ENCODE data around the gene ACTN2.

The ACTN2 gene

GRCh38 chr1:236754525-236755210 is 68.4 kb downstream of the ACTN2 start:
- no peaks in the 10 kb centered on the region for H3K4me1 ChIP-seq
- H3K4me3 ChIP-seq = no peak overlapping the region
- H3K9me3 ChIP-seq = no peaks in the 10 kb centered on the region
- DNase-seq (ENCODE audit: low spot score in 2 of 2) = no peak
- in situ Hi-C loops (cut with MboI; ENCODE audit: low sequenced_read_pairs) = loop anchor here (25.0 kb wide), 1 partner anchor 633 kb away; no protein-coding TSS in a partner anchor
- H3K36me3 ChIP-seq (replicated peaks) = no peaks in the 10 kb centered on the region; the same call in 1 of the 2 replicates
- H3K27me3 ChIP-seq (ENCODE audit: low read depth) = no peaks in the 10 kb centered on the region

GRCh38 chr1:236757640-236758039 is 71.3 kb downstream of the ACTN2 start:
- DNase-seq (ENCODE audit: low spot score in 2 of 2) = no peak
- Histone ChIP-seq H3K27me3 (ENCODE audit: low read depth) (no peaks in the 10 kb centered on the region), H3K36me3 (replicated peaks) (no peaks in the 10 kb centered on the region; the same call in 1 of the 2 replicates), H3K4me1 (no peaks in the 10 kb centered on the region), H3K9me3 (no peaks in the 10 kb centered on the region), H3K4me3 (no peak overlapping the region)
- in situ Hi-C loops (cut with MboI; ENCODE audit: low sequenced_read_pairs) = loop anchor here (25.0 kb wide), 1 partner anchor 630 kb away; no protein-coding TSS in a partner anchor

GRCh38 chr1:236759252-236759859 is 73.1 kb downstream of the ACTN2 start:
- in situ Hi-C loops (cut with MboI; ENCODE audit: low sequenced_read_pairs) = loop anchor here (25.0 kb wide), 1 partner anchor 628 kb away; no protein-coding TSS in a partner anchor
- H3K36me3 ChIP-seq (replicated peaks) = no peaks in the 10 kb centered on the region; the same call in 1 of the 2 replicates
- DNase-seq (ENCODE audit: low spot score in 2 of 2) = peak; percentile 32 to 43
- H3K27me3 ChIP-seq (ENCODE audit: low read depth) = no peaks in the 10 kb centered on the region
- H3K4me3 ChIP-seq = no peak overlapping the region
- no peaks in the 10 kb centered on the region for H3K9me3 ChIP-seq
- H3K4me1 ChIP-seq = no peaks in the 10 kb centered on the region

- Histone ChIP-seq H3K4me1 (no peaks in the 10 kb centered on the region), H3K9me3 (no peaks in the 10 kb centered on the region), H3K27me3 (ENCODE audit: low read depth) (no peaks in the 10 kb centered on the region), H3K4me3 (no peak overlapping the region), H3K36me3 (replicated peaks) (no peaks in the 10 kb centered on the region; the same call in 1 of the 2 replicates)
- in situ Hi-C loops (cut with MboI; ENCODE audit: low sequenced_read_pairs) = loop anchor here (25.0 kb wide), 1 partner anchor 627 kb away; no protein-coding TSS in a partner anchor
- no peak for DNase-seq (ENCODE audit: low spot score in 2 of 2)
Measured at GRCh38 chr1:236760480-236760879, 74.2 kb downstream of the ACTN2 start.

GRCh38 chr1:236760986-236761385 is 74.7 kb downstream of the ACTN2 start:
- H3K9me3 ChIP-seq = no peaks in the 10 kb centered on the region
- no peak for DNase-seq (ENCODE audit: low spot score in 2 of 2)
- no peak overlapping the region for H3K4me3 ChIP-seq
- H3K4me1 ChIP-seq = no peaks in the 10 kb centered on the region
- H3K36me3 ChIP-seq (replicated peaks) = no peaks in the 10 kb centered on the region; the same call in 1 of the 2 replicates
- in situ Hi-C loops (cut with MboI; ENCODE audit: low sequenced_read_pairs) = loop anchor here (25.0 kb wide), 1 partner anchor 626 kb away; no protein-coding TSS in a partner anchor
- no peaks in the 10 kb centered on the region for H3K27me3 ChIP-seq (ENCODE audit: low read depth)

- Histone ChIP-seq H3K9me3 (no peaks in the 10 kb centered on the region), H3K4me1 (no peaks in the 10 kb centered on the region), H3K27me3 (ENCODE audit: low read depth) (no peaks in the 10 kb centered on the region), H3K36me3 (replicated peaks) (no peaks in the 10 kb centered on the region; the same call in 1 of the 2 replicates), H3K4me3 (no peak overlapping the region)
- in situ Hi-C loops (cut with MboI; ENCODE audit: low sequenced_read_pairs) = loop anchor here (25.0 kb wide), 1 partner anchor 626 kb away; no protein-coding TSS in a partner anchor
- no peak for DNase-seq (ENCODE audit: low spot score in 2 of 2)
Measured at GRCh38 chr1:236761397-236762132, 75.3 kb downstream of the ACTN2 start.

- in situ Hi-C loops (cut with MboI; ENCODE audit: low sequenced_read_pairs) = loop anchor here (25.0 kb wide), 1 partner anchor 625 kb away; no protein-coding TSS in a partner anchor
- H3K27me3 ChIP-seq (ENCODE audit: low read depth) = no peaks in the 10 kb centered on the region
Measured at GRCh38 chr1:236762410-236762809, 76.1 kb downstream of the ACTN2 start.

GRCh38 chr1:236765831-236766230 is 79.5 kb downstream of the ACTN2 start:
- no peak overlapping the region for H3K4me3 ChIP-seq
- no peaks in the 10 kb centered on the region for H3K4me1 ChIP-seq
- in situ Hi-C loops (cut with MboI; ENCODE audit: low sequenced_read_pairs) = loop anchor here (25.0 kb wide), 1 partner anchor 621 kb away; no protein-coding TSS in a partner anchor
- no peak for DNase-seq (ENCODE audit: low spot score in 2 of 2)
- no peaks in the 10 kb centered on the region for H3K9me3 ChIP-seq
- no peaks in the 10 kb centered on the region for H3K27me3 ChIP-seq (ENCODE audit: low read depth)
- no peaks in the 10 kb centered on the region for H3K36me3 ChIP-seq (replicated peaks)

More at GRCh38 chr1:236762410-236762809, 76.1 kb downstream of the ACTN2 start:
- no peak overlapping the region for H3K4me3 ChIP-seq
- DNase-seq (ENCODE audit: low spot score in 2 of 2) = no peak
- no peaks in the 10 kb centered on the region for H3K4me1 ChIP-seq
- no peaks in the 10 kb centered on the region for H3K9me3 ChIP-seq
- no peaks in the 10 kb centered on the region; the same call in 1 of the 2 replicates for H3K36me3 ChIP-seq (replicated peaks)

GRCh38 chr1:236766506-236766905 is 80.2 kb downstream of the ACTN2 start:
- Histone ChIP-seq H3K4me1 (no peaks in the 10 kb centered on the region), H3K4me3 (no peak overlapping the region), H3K27me3 (ENCODE audit: low read depth) (no peaks in the 10 kb centered on the region), H3K36me3 (replicated peaks) (no peaks in the 10 kb centered on the region), H3K9me3 (no peaks in the 10 kb centered on the region)
- no peak for DNase-seq (ENCODE audit: low spot score in 2 of 2)
- in situ Hi-C loops (cut with MboI; ENCODE audit: low sequenced_read_pairs) = loop anchor here (25.0 kb wide), 1 partner anchor 621 kb away; no protein-coding TSS in a partner anchor

GRCh38 chr1:236767276-236767675 is 81.0 kb downstream of the ACTN2 start:
- Histone ChIP-seq H3K9me3 (no peaks in the 10 kb centered on the region), H3K36me3 (replicated peaks) (no peaks in the 10 kb centered on the region), H3K4me3 (no peak overlapping the region), H3K4me1 (no peaks in the 10 kb centered on the region), H3K27me3 (ENCODE audit: low read depth) (no peaks in the 10 kb centered on the region)
- in situ Hi-C loops (cut with MboI; ENCODE audit: low sequenced_read_pairs) = loop anchor here (25.0 kb wide), 1 partner anchor 620 kb away; no protein-coding TSS in a partner anchor
- no peak for DNase-seq (ENCODE audit: low spot score in 2 of 2)

GRCh38 chr1:236768601-236769000 is 82.3 kb downstream of the ACTN2 start:
- in situ Hi-C loops (cut with MboI; ENCODE audit: low sequenced_read_pairs) = loop anchor here (25.0 kb wide), 1 partner anchor 619 kb away; no protein-coding TSS in a partner anchor
- Histone ChIP-seq H3K4me1 (no peaks in the 10 kb centered on the region), H3K27me3 (ENCODE audit: low read depth) (no peaks in the 10 kb centered on the region), H3K4me3 (no peak overlapping the region), H3K9me3 (no peaks in the 10 kb centered on the region), H3K36me3 (replicated peaks) (no peaks in the 10 kb centered on the region)
- no peak for DNase-seq (ENCODE audit: low spot score in 2 of 2)

GRCh38 chr1:236773919-236774318 is 87.6 kb downstream of the ACTN2 start:
- Histone ChIP-seq H3K27me3 (ENCODE audit: low read depth) (no peaks in the 10 kb centered on the region), H3K4me3 (no peak overlapping the region), H3K36me3 (replicated peaks) (no peaks in the 10 kb centered on the region), H3K4me1 (no peaks in the 10 kb centered on the region), H3K9me3 (no peaks in the 10 kb centered on the region)
- DNase-seq (ENCODE audit: low spot score in 2 of 2) = no peak
- in situ Hi-C loops (cut with MboI; ENCODE audit: low sequenced_read_pairs) = loop anchor here (25.0 kb wide), 1 partner anchor 613 kb away; no protein-coding TSS in a partner anchor

- DNase-seq (ENCODE audit: low spot score in 2 of 2) = peak in 1 of 2 experiments; percentile 36
- no peaks in the 10 kb centered on the region for H3K27me3 ChIP-seq (ENCODE audit: low read depth)
- H3K36me3 ChIP-seq (replicated peaks) = no peaks in the 10 kb centered on the region
- H3K4me1 ChIP-seq = no peaks in the 10 kb centered on the region
- in situ Hi-C loops (cut with MboI; ENCODE audit: low sequenced_read_pairs) = loop anchor here (25.0 kb wide), 1 partner anchor 612 kb away; no protein-coding TSS in a partner anchor
- no peaks in the 10 kb centered on the region; the same call in 1 of the 2 replicates for H3K9me3 ChIP-seq
- H3K4me3 ChIP-seq = no peak overlapping the region
Measured at GRCh38 chr1:236774926-236775325, 88.6 kb downstream of the ACTN2 start.

Data from HAP-1 (cell line).